A549 (cell line): ENCODE results near the gene GBF1. TPM values are rescaled to one million over a fixed set of nuclear protein-coding genes. Genes with fewer than 3 reads are reported as not detected.

Experiments
- ATAC-seq, 2 experiments: fragments of 200-7000 bp in 1 of 2; fragments of >200 bp in 1 of 2; cut with Nextera tagmentation in 1 of 2; cut with Tn5 transposase in 1 of 2; 3 replicates each; pipeline versions ENCODE4 v1.8.0 to v1.9.1; 2018 to 2020; ENCODE audit warnings: mild to moderate bottlenecking in 1 of 2, moderate library complexity in 1 of 2
- CTCF ChIA-PET: fragments of 300-600 bp; sonication (Branson Sonifier 250); formaldehyde crosslinking; extraction: SDS; loops from one replicate; lab custom pipeline; 2021; ENCODE audit warnings: antibody characterized with exemption, inconsistent platforms; lab: Yijun Ruan, JAX
- POLR2A ChIA-PET: fragments of 350-600 bp; formaldehyde crosslinking; extraction: SDS; loops from one replicate; lab custom pipeline; 2021; ENCODE audit warnings: antibody characterized with exemption, inconsistent platforms; lab: Yijun Ruan, JAX
- DNase-seq, 2 experiments: peaks; one replicate each; pipeline versions ENCODE4 v3.0.0 to v3.0.0-alpha.2; 2011 to 2016; ENCODE audit warnings: low read depth in 1 of 2, low spot score in 1 of 2
- FAIRE-seq: peaks from 2 replicates; lab custom pipeline; 2011; peaks lifted over from hg19 to GRCh38; lab: Jason Lieb, UNC
- H3K27ac ChIP-seq, 2 experiments: fragments of >200 bp; sonication (Bioruptor Twin); formaldehyde crosslinking; 3 replicates each; pipeline ENCODE4 v1.5.1; 2016 to 2017
- H3K4me1 ChIP-seq: fragments of >200 bp; sonication (Bioruptor Twin); formaldehyde crosslinking; 3 replicates; pipeline ENCODE4 v1.6.1; 2016
- H3K4me2 ChIP-seq: fragments of >200 bp; sonication (Bioruptor Twin); formaldehyde crosslinking; 3 replicates; pipeline ENCODE4 v1.6.1; 2016
- H3K4me3 ChIP-seq: fragments of >200 bp; sonication (Bioruptor Twin); formaldehyde crosslinking; 3 replicates; pipeline ENCODE4 v1.5.1; 2016
- H3K9me3 ChIP-seq: fragments of >200 bp; sonication (Bioruptor Twin); formaldehyde crosslinking; 3 replicates; pipeline ENCODE4 v1.6.1; 2016
- ATOH8 ChIP-seq: fragments of 250-450 bp; sonication (Bioruptor Pico); IDR thresholded peaks from 2 replicates; pipeline ENCODE4 v1.5.0; 2020; ENCODE audit warnings: low read depth, mild to moderate bottlenecking, moderate library complexity
- BCL3 ChIP-seq: fragments of >200 bp; sonication (Bioruptor Twin); formaldehyde crosslinking; IDR thresholded peaks from 3 replicates; pipeline ENCODE4 v1.6.1; 2016
- BHLHE40 ChIP-seq: IDR thresholded peaks from 2 replicates; pipeline ENCODE4 v1.6.1; 2012; ENCODE audit warnings: low read depth, low read length, inconsistent platforms
- CHD2 ChIP-seq: fragments of 150-350 bp; IDR thresholded peaks from 2 replicates; pipeline ENCODE4 v1.6.1; 2014; ENCODE audit warnings: low read length; ENCODE audit not compliant: partially characterized antibody
- CHD4 ChIP-seq: fragments of 200-600 bp; sonication (generic); IDR thresholded peaks from 2 replicates; pipeline ENCODE4 v1.6.1; 2016; ENCODE audit warnings: antibody characterized with exemption, mild to moderate bottlenecking, borderline replicate concordance
- EHF ChIP-seq: fragments of 250-450 bp; sonication (Bioruptor Pico); IDR thresholded peaks from 2 replicates; pipeline ENCODE4 v1.5.0; 2020; ENCODE audit warnings: mild to moderate bottlenecking
- ELK1 ChIP-seq: fragments of 150-350 bp; IDR thresholded peaks from 2 replicates; pipeline ENCODE4 v1.6.1; 2014; ENCODE audit warnings: low read depth, mild to moderate bottlenecking, low read length
- EP300 ChIP-seq, 2 experiments: fragments of >200 bp; sonication (Bioruptor Twin); formaldehyde crosslinking; IDR thresholded peaks; 2 replicates in 1 of 2; 3 replicates in 1 of 2; pipeline ENCODE4 v1.6.1; 2016 to 2017
- ESRRA ChIP-seq: fragments of 150-350 bp; IDR thresholded peaks from 2 replicates; pipeline ENCODE4 v1.6.1; 2014; ENCODE audit warnings: mild to moderate bottlenecking, low read length, borderline replicate concordance
- FOSB ChIP-seq: fragments of 250-450 bp; sonication (Bioruptor Pico); IDR thresholded peaks from 2 replicates; pipeline ENCODE4 v1.5.0; 2020; ENCODE audit warnings: mild to moderate bottlenecking, moderate library complexity
- FOSL2 ChIP-seq, 2 experiments: fragments of 450-650 bp in 1 of 2; fragments of >200 bp in 1 of 2; sonication (Bioruptor Twin) in 1 of 2; formaldehyde crosslinking; IDR thresholded peaks; 2 replicates each; pipeline versions ENCODE4 v1.5.0 to v1.6.1; 2016 to 2020; ENCODE audit warnings: mild to moderate bottlenecking in 1 of 2, moderate library complexity in 1 of 2
- FOXS1 ChIP-seq: fragments of 250-450 bp; sonication (Bioruptor Pico); IDR thresholded peaks from 2 replicates; pipeline ENCODE4 v1.5.0; 2020; ENCODE audit warnings: mild to moderate bottlenecking, moderate library complexity
- HOXA7 ChIP-seq: fragments of 250-450 bp; sonication (Bioruptor Pico); IDR thresholded peaks from 2 replicates; pipeline ENCODE4 v1.5.0; 2020; ENCODE audit warnings: mild to moderate bottlenecking, moderate library complexity
- KDM1A ChIP-seq: fragments of 200-600 bp; sonication (generic); IDR thresholded peaks from 2 replicates; pipeline ENCODE4 v1.6.1; 2016; ENCODE audit warnings: low read depth, mild to moderate bottlenecking
- KDM5A ChIP-seq: fragments of 200-600 bp; sonication (generic); IDR thresholded peaks from 2 replicates; pipeline ENCODE4 v1.6.1; 2016; ENCODE audit warnings: antibody characterized with exemption, mild to moderate bottlenecking
- MAX ChIP-seq: IDR thresholded peaks from 2 replicates; pipeline ENCODE4 v1.6.1; 2012
- MAZ ChIP-seq: fragments of 150-350 bp; IDR thresholded peaks from 2 replicates; pipeline ENCODE4 v1.6.1; 2014; ENCODE audit warnings: antibody characterized with exemption, low read depth, low read length, borderline replicate concordance
- NPAS2 ChIP-seq: fragments of 250-450 bp; sonication (Bioruptor Pico); IDR thresholded peaks from 2 replicates; pipeline ENCODE4 v1.8.0; 2022; ENCODE audit warnings: mild to moderate bottlenecking, moderate library complexity, borderline replicate concordance
- PBX3 ChIP-seq: IDR thresholded peaks from 2 replicates; pipeline ENCODE4 v1.6.1; 2012
- PHF8 ChIP-seq: fragments of 200-600 bp; sonication (generic); IDR thresholded peaks from 2 replicates; pipeline ENCODE4 v1.6.1; 2016; ENCODE audit warnings: low read depth, mild to moderate bottlenecking, antibody characterized with exemption, moderate library complexity, borderline replicate concordance
- POLR2A ChIP-seq: IDR thresholded peaks from 2 replicates; pipeline ENCODE4 v1.6.1; 2012; ENCODE audit warnings: mild to moderate bottlenecking, low read length
- RARB ChIP-seq: fragments of 250-450 bp; sonication (Bioruptor Pico); IDR thresholded peaks from 2 replicates; pipeline ENCODE4 v1.8.0; 2021; ENCODE audit warnings: mild to moderate bottlenecking, moderate library complexity
- RFX5 ChIP-seq: fragments of 450-650 bp; IDR thresholded peaks from 2 replicates; pipeline ENCODE4 v1.7.1; 2014; ENCODE audit warnings: antibody characterized with exemption, mild to moderate bottlenecking, moderate library complexity
- TP53 ChIP-seq: fragments of 250-450 bp; sonication (Bioruptor Pico); IDR thresholded peaks from 2 replicates; pipeline ENCODE4 v1.5.0; 2021; ENCODE audit warnings: mild to moderate bottlenecking, moderate library complexity
- ZNF302 ChIP-seq: fragments of 250-450 bp; sonication (Bioruptor Pico); IDR thresholded peaks from 2 replicates; pipeline ENCODE4 v1.9.0; 2021; ENCODE audit warnings: inconsistent platforms, mild to moderate bottlenecking, moderate library complexity
- WGBS: methylation state at CpG from one replicate; pipeline ENCODE4 v1.1.6; 2017; ENCODE audit errors: missing lambda C conversion rate; 5-methylcytosine and 5-hydroxymethylcytosine counted together
- polyA plus RNA-seq, 4 experiments: library from polyadenylated mRNA; depleted of rRNA in 3 of 4; stranded (reverse); fragments of >200 nt; fragmentation: RNase III in 1 of 4; extraction: RNeasy Plus Mini Kit Qiagen cat#74134 plus additional on column Dnase treatment in 1 of 4; gene quantifications; 2 replicates in 3 of 4; 3 replicates in 1 of 4; pipeline ENCODE4 v1.2.3, GENCODE V29; 2011 to 2017
- TF ChIP-seq, protein P1 (sequence below): fragments of >200 bp; sonication (Bioruptor Twin); formaldehyde crosslinking; IDR thresholded peaks from 3 replicates; pipeline ENCODE4 v1.5.1; 2016
- TF ChIP-seq, protein P2 (sequence below): IDR thresholded peaks from 2 replicates; pipeline ENCODE4 v1.6.1; 2012; ENCODE audit warnings: low read depth, borderline replicate concordance
- TF ChIP-seq, protein P3 (sequence below): fragments of 200-600 bp; sonication (generic); IDR thresholded peaks from 2 replicates; pipeline ENCODE4 v1.6.1; 2016; ENCODE audit warnings: antibody characterized with exemption, mild to moderate bottlenecking, moderate library complexity

The GBF1 gene
- polyA plus RNA-seq, 2 of the 4 experiments (the other 2 are of a cell fraction) = 20.4 to 21.3 TPM

- ChIA-PET POLR2A (interaction anchor here (1.0 to 2.0 kb wide), 6 partner anchors 12 to 269 kb away, joined by 3 to 15 read pairs (median 4); partner anchors contain the start of genes CUEDC2, NFKB2 and NOLC1), CTCF (interaction anchor here (0.7 to 17.4 kb wide), 15 partner anchors 9 to 252 kb away, joined by 3 to 337 read pairs (median 12); partner anchors contain the start of genes C10orf95, CUEDC2 and NFKB2)
- Histone ChIP-seq H3K9me3 (no peaks in the 10 kb centered on the region), H3K4me1 (peaks cover 25% of the 10 kb centered on the region), H3K27ac (peak within 1 kb of the TSS; percentile 86 to 90), H3K4me3 (peak within 1 kb of the TSS; percentile 57), H3K4me2 (peak within 1 kb of the TSS; percentile 97)
- WGBS = 2% methylated on average over 39 of the region's 66 CpGs
- DNase-seq = peak; percentile 93 to 98
- ATAC-seq = peak; percentile 65 to 82
- peak; percentile 87 for FAIRE-seq
- TF ChIP-seq POLR2A (peak; percentile 56), FOXS1 (CRISPR knock-in tag) (no peak), CHD2 (no peak), FOSB (CRISPR knock-in tag) (no peak), EP300 (IDR thresholded peaks at IDR 0.05) (no peak), TP53 (CRISPR knock-in tag) (no peak), HOXA7 (CRISPR knock-in tag) (no peak), ATOH8 (CRISPR knock-in tag) (no peak), RFX5 (peak; percentile 49; the same call in 1 of the 2 replicates), PBX3 (peak; percentile 57; the same call in 1 of the 2 replicates), ESRRA (no peak), BHLHE40 (no peak), NPAS2 (CRISPR knock-in tag) (no peak), MAX (peak; percentile 77), KDM1A (no peak), KDM5A (peak; percentile 84), PHF8 (peak; percentile 53; the same call in 1 of the 2 replicates), RARB (no peak), FOSL2 (IDR thresholded peaks at IDR 0.05) (no peak), FOSL2 (CRISPR knock-in tag; IDR thresholded peaks at IDR 0.05) (no peak), EHF (CRISPR knock-in tag) (no peak), ELK1 (no peak), CHD4 (no peak), BCL3 (peak; percentile 40; the same call in 1 of the 3 replicates), MAZ (no peak; the same call in 1 of the 2 replicates), ZNF302 (no peak)
- TF ChIP-seq, protein P1, sequence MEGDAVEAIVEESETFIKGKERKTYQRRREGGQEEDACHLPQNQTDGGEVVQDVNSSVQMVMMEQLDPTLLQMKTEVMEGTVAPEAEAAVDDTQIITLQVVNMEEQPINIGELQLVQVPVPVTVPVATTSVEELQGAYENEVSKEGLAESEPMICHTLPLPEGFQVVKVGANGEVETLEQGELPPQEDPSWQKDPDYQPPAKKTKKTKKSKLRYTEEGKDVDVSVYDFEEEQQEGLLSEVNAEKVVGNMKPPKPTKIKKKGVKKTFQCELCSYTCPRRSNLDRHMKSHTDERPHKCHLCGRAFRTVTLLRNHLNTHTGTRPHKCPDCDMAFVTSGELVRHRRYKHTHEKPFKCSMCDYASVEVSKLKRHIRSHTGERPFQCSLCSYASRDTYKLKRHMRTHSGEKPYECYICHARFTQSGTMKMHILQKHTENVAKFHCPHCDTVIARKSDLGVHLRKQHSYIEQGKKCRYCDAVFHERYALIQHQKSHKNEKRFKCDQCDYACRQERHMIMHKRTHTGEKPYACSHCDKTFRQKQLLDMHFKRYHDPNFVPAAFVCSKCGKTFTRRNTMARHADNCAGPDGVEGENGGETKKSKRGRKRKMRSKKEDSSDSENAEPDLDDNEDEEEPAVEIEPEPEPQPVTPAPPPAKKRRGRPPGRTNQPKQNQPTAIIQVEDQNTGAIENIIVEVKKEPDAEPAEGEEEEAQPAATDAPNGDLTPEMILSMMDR = no peak
- TF ChIP-seq, protein P2, sequence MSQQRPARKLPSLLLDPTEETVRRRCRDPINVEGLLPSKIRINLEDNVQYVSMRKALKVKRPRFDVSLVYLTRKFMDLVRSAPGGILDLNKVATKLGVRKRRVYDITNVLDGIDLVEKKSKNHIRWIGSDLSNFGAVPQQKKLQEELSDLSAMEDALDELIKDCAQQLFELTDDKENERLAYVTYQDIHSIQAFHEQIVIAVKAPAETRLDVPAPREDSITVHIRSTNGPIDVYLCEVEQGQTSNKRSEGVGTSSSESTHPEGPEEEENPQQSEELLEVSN = peak; percentile 6; the same call in 1 of the 2 replicates
- TF ChIP-seq, protein P3, sequence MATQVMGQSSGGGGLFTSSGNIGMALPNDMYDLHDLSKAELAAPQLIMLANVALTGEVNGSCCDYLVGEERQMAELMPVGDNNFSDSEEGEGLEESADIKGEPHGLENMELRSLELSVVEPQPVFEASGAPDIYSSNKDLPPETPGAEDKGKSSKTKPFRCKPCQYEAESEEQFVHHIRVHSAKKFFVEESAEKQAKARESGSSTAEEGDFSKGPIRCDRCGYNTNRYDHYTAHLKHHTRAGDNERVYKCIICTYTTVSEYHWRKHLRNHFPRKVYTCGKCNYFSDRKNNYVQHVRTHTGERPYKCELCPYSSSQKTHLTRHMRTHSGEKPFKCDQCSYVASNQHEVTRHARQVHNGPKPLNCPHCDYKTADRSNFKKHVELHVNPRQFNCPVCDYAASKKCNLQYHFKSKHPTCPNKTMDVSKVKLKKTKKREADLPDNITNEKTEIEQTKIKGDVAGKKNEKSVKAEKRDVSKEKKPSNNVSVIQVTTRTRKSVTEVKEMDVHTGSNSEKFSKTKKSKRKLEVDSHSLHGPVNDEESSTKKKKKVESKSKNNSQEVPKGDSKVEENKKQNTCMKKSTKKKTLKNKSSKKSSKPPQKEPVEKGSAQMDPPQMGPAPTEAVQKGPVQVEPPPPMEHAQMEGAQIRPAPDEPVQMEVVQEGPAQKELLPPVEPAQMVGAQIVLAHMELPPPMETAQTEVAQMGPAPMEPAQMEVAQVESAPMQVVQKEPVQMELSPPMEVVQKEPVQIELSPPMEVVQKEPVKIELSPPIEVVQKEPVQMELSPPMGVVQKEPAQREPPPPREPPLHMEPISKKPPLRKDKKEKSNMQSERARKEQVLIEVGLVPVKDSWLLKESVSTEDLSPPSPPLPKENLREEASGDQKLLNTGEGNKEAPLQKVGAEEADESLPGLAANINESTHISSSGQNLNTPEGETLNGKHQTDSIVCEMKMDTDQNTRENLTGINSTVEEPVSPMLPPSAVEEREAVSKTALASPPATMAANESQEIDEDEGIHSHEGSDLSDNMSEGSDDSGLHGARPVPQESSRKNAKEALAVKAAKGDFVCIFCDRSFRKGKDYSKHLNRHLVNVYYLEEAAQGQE = no peak
These were observed 175.6 kb downstream of the GBF1 start, which contains the start of gene FBXL15 for GRCh38 chr10:102420714-102421506. Gene FBXL15 (plus strand): TSS chr10:102420836. CDS start chr10:102421130, 294 bp downstream.
